Measurements from ENCODE around the gene LRRN3. TPM values are rescaled to one million over a fixed set of nuclear protein-coding genes. Genes with fewer than 3 reads are reported as not detected.

Gene LRRN3
- polyA plus RNA-seq, 1 experiment: 12.0 TPM

- CTCF ChIA-PET: no interaction called here
Observed at GRCh38 chr7:111047595-111047994, 43.3 kb upstream of the LRRN3 start.

GRCh38 chr7:111049971-111050680 is 40.8 kb upstream of the LRRN3 start:
- no peak for TF ChIP-seq CTCF (IDR thresholded peaks at IDR 0.05; ENCODE audit: low read depth, low read length)
- Histone ChIP-seq H3K27me3 (ENCODE audit: control insufficient read depth, insufficient read depth, low read length) (no peaks in the 10 kb centered on the region), H3K27ac (ENCODE audit: low read depth, low read length) (no peak overlapping the region), H3K4me3 (ENCODE audit: low read depth, low read length) (no peak overlapping the region), H3K9me3 (ENCODE audit: control insufficient read depth, insufficient read depth, low read length) (no peaks in the 10 kb centered on the region)
- CTCF ChIA-PET: no interaction called here
- POLR2A ChIA-PET: no interaction called here
- DNase-seq (ENCODE audit: low read depth, low spot score): no peak

More at GRCh38 chr7:111047595-111047994, 43.3 kb upstream of the LRRN3 start:
- no peak for TF ChIP-seq CTCF (IDR thresholded peaks at IDR 0.05; ENCODE audit: low read depth, low read length)
- DNase-seq (ENCODE audit: low read depth, low spot score): no peak
- Histone ChIP-seq H3K27me3 (ENCODE audit: control insufficient read depth, insufficient read depth, low read length) (no peaks in the 10 kb centered on the region), H3K4me3 (ENCODE audit: low read depth, low read length) (no peak overlapping the region), H3K9me3 (ENCODE audit: control insufficient read depth, insufficient read depth, low read length) (no peaks in the 10 kb centered on the region), H3K27ac (ENCODE audit: low read depth, low read length) (no peak overlapping the region)
- POLR2A ChIA-PET: no interaction called here

GRCh38 chr7:111050875-111051416 is 40.0 kb upstream of the LRRN3 start:
- DNase-seq (ENCODE audit: low read depth, low spot score): no peak
- Histone ChIP-seq H3K9me3 (ENCODE audit: control insufficient read depth, insufficient read depth, low read length) (no peaks in the 10 kb centered on the region), H3K27ac (ENCODE audit: low read depth, low read length) (no peak overlapping the region), H3K27me3 (ENCODE audit: control insufficient read depth, insufficient read depth, low read length) (no peaks in the 10 kb centered on the region), H3K4me3 (ENCODE audit: low read depth, low read length) (no peak overlapping the region)
- CTCF ChIA-PET: interaction anchor here (2.0 kb wide), 1 partner anchor 39 kb away, joined by 4 read pairs; no protein-coding TSS in a partner anchor
- no peak for TF ChIP-seq CTCF (IDR thresholded peaks at IDR 0.05; ENCODE audit: low read depth, low read length)
- POLR2A ChIA-PET: no interaction called here

- POLR2A ChIA-PET: no interaction called here
- Histone ChIP-seq H3K4me3 (ENCODE audit: low read depth, low read length) (no peak overlapping the region), H3K27ac (ENCODE audit: low read depth, low read length) (no peak overlapping the region), H3K27me3 (ENCODE audit: control insufficient read depth, insufficient read depth, low read length) (no peaks in the 10 kb centered on the region), H3K9me3 (ENCODE audit: control insufficient read depth, insufficient read depth, low read length) (no peaks in the 10 kb centered on the region)
- CTCF ChIA-PET: interaction anchor here (2.0 kb wide), 1 partner anchor 38 kb away, joined by 4 read pairs; no protein-coding TSS in a partner anchor
- TF ChIP-seq CTCF (IDR thresholded peaks at IDR 0.05; ENCODE audit: low read depth, low read length): no peak
- no peak for DNase-seq (ENCODE audit: low read depth, low spot score)
Observed at GRCh38 chr7:111051832-111052231, 39.1 kb upstream of the LRRN3 start.

- no peak for TF ChIP-seq CTCF (IDR thresholded peaks at IDR 0.05; ENCODE audit: low read depth, low read length)
- H3K9me3 ChIP-seq (ENCODE audit: control insufficient read depth, insufficient read depth, low read length): no peaks in the 10 kb centered on the region
- no peak overlapping the region for H3K27ac ChIP-seq (ENCODE audit: low read depth, low read length)
- H3K4me3 ChIP-seq (ENCODE audit: low read depth, low read length): no peak overlapping the region
- POLR2A ChIA-PET: no interaction called here
- CTCF ChIA-PET: interaction anchor here (2.0 kb wide), 1 partner anchor 37 kb away, joined by 4 read pairs; no protein-coding TSS in a partner anchor
- H3K27me3 ChIP-seq (ENCODE audit: control insufficient read depth, insufficient read depth, low read length): no peaks in the 10 kb centered on the region
- no peak for DNase-seq (ENCODE audit: low read depth, low spot score)
Observed at GRCh38 chr7:111053035-111053434, 37.9 kb upstream of the LRRN3 start.
